AG04450 (cell line): Measurements from ENCODE around the gene ADAT1. TPM values are rescaled to one million over a fixed set of nuclear protein-coding genes. Genes with fewer than 3 reads are reported as not detected.

Experiments
- CTCF ChIA-PET: fragments of 300-600, 350-600 bp; formaldehyde crosslinking; extraction: SDS; loops from one replicate; lab custom pipeline; 2022; ENCODE audit warnings: antibody characterized with exemption, inconsistent platforms; lab: Charles Lee
- POLR2A ChIA-PET: fragments of 350-600 bp; formaldehyde crosslinking; extraction: SDS; loops from one replicate; lab custom pipeline; 2021; ENCODE audit warnings: antibody characterized with exemption, inconsistent platforms; lab: Yijun Ruan, JAX
- DNase-seq: peaks from one replicate; pipeline ENCODE4 v3.0.0-alpha.2; 2011; ENCODE audit warnings: low read depth, low spot score
- H3K27ac ChIP-seq: one replicate; pipeline ENCODE4 v1.5.1; 2012; ENCODE audit warnings: low read depth, low read length, control low read depth
- H3K27me3 ChIP-seq: one replicate; pipeline ENCODE4 v1.6.0; 2012; ENCODE audit warnings: low read length; ENCODE audit not compliant: control insufficient read depth, insufficient read depth
- H3K4me3 ChIP-seq: 2 replicates; pipeline ENCODE4 v1.5.1; 2011; ENCODE audit warnings: mild to moderate bottlenecking, low read depth, low read length, control low read depth
- H3K9me3 ChIP-seq: 2 replicates; pipeline ENCODE4 v1.5.1; 2012; ENCODE audit warnings: low read length; ENCODE audit not compliant: control insufficient read depth, insufficient read depth
- polyA plus RNA-seq: library from polyadenylated mRNA; depleted of rRNA; stranded (reverse); fragments of >200 nt; gene quantifications from 2 replicates; pipeline ENCODE4 v1.2.3, GENCODE V29; 2011
- TF ChIP-seq, protein P1 (sequence below): IDR thresholded peaks from 2 replicates; pipeline ENCODE4 v1.5.1; 2011; ENCODE audit warnings: low read depth, low read length, control low read depth, inconsistent platforms

Gene ADAT1
- polyA plus RNA-seq, 1 experiment, result 32.5 TPM

DNA sequence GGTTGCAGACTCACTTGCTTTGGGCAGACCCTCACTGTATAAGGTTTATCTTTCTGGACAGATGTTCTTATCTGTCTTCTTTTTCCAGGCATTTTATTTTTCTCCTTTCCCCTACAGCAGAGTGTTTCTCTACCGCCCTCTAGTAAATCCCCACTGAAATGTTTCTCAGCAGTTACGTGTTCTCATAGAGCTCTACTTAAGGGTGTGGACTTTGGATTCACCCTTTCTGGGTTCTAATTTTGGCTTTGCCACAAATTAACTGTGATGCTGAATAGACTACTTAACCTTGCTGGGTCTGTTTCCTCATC is 2.0 kb downstream of the ADAT1 start:
- CTCF ChIA-PET, result interaction anchor here (0.6 to 4.0 kb wide), 21 partner anchors 9 to 425 kb away, joined by 3 to 34 read pairs (median 6); partner anchors contain the start of genes KARS1, TERF2IP and TMEM170A
- no peak for DNase-seq
- H3K4me3 ChIP-seq, result no peak overlapping the region
- H3K27me3 ChIP-seq, result no peaks in the 10 kb centered on the region
- H3K27ac ChIP-seq, result no peak overlapping the region
- no peaks in the 10 kb centered on the region; the same call in 1 of the 2 replicates for H3K9me3 ChIP-seq
- POLR2A ChIA-PET, result no interaction called here
- TF ChIP-seq, protein P1, sequence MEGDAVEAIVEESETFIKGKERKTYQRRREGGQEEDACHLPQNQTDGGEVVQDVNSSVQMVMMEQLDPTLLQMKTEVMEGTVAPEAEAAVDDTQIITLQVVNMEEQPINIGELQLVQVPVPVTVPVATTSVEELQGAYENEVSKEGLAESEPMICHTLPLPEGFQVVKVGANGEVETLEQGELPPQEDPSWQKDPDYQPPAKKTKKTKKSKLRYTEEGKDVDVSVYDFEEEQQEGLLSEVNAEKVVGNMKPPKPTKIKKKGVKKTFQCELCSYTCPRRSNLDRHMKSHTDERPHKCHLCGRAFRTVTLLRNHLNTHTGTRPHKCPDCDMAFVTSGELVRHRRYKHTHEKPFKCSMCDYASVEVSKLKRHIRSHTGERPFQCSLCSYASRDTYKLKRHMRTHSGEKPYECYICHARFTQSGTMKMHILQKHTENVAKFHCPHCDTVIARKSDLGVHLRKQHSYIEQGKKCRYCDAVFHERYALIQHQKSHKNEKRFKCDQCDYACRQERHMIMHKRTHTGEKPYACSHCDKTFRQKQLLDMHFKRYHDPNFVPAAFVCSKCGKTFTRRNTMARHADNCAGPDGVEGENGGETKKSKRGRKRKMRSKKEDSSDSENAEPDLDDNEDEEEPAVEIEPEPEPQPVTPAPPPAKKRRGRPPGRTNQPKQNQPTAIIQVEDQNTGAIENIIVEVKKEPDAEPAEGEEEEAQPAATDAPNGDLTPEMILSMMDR, result peak; percentile 75

DNA sequence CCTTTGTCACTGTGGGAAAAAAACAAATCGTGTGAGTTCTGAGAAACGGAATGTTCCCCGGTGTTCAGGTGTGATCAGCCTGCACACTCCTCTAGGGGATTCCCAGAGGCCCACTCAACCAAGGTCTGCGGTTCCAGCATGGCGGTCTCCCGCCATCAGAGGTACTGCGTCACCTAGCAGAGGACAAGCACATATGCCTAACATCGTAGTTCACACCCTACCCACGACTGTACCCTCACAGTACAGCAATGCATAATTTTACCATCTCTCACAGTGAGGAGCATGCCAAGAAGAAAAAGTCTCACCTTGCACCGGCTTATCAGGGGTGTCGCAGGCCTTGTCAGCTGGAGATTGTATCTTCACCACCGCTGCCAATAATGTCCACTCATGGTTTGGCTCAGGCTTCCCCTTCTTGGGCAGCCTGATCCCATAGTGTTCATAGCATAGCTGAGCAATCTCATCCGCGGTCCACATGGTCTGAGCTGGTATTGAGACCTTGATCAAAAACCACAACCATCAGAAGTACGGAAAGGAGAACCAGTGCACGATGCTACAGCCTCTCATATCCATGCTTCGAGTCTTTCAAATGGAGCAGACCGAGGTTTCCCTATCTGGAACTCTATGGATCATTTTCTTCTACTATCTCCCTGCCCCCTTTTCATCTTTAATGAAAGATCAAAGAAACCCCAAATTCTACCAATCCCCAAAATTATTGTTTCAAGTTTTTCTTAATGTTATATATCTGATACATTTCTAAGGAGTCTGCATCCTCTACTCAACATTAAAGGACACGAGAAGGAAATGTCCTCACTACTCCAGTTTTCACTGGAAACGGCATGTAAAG is 2.5 kb downstream of the ADAT1 start:
- no peak overlapping the region for H3K27ac ChIP-seq
- no peak overlapping the region for H3K4me3 ChIP-seq
- H3K27me3 ChIP-seq, result no peaks in the 10 kb centered on the region
- CTCF ChIA-PET, result interaction anchor here (0.5 to 4.0 kb wide), 10 partner anchors 10 to 837 kb away, joined by 3 to 34 read pairs (median 6); no protein-coding TSS in a partner anchor
- POLR2A ChIA-PET, result no interaction called here
- no peak for DNase-seq
- TF ChIP-seq, protein P1, result no peak
- no peaks in the 10 kb centered on the region; the same call in 1 of the 2 replicates for H3K9me3 ChIP-seq

DNA sequence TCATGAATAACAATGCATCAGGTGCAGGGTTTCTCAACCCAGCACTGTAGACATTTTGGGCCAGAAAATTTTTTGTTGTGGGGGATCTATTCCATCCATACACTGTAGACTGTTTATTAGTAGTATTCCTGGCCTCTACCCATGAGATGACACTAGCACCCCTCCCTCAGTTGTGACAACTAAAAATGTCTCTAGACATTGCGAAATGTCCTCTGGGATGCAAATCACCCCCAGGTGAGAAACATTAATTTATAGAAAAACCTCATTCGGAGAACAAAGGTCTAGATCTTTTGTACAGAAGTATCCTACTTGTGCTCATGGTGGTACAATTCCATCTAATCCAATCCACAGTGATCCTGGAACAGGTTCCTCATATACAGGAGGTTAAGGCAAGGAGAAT is 4.3 kb downstream of the ADAT1 start:
- H3K27ac ChIP-seq, result no peak overlapping the region
- no peak overlapping the region for H3K4me3 ChIP-seq
- POLR2A ChIA-PET, result no interaction called here
- H3K27me3 ChIP-seq, result no peaks in the 10 kb centered on the region
- no peaks in the 10 kb centered on the region; the same call in 1 of the 2 replicates for H3K9me3 ChIP-seq
- CTCF ChIA-PET, result interaction anchor here (1.0 to 3.1 kb wide), 3 partner anchors 101 to 154 kb away, joined by 3 to 19 read pairs (median 4); no protein-coding TSS in a partner anchor
- no peak for DNase-seq
- TF ChIP-seq, protein P1, result no peak

DNA sequence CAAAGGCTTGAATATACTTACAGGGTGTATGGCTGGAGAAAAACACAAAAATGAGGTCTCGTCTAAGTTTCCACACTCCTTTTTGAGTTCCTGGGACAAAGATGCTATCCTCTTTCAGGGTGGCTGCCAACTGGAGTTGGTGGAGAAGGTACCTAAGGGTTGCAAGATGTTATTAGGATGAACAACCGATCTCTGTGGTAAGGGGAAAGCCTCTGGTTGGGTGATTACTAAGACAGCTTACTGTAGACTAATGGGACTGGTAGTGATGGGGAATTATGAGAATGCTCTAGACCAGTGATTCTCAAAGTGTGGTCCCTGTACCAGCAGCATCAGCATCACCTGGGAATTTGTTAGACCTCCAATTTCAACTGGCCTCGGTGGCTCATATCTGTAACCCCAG is 6.0 kb downstream of the ADAT1 start:
- Histone ChIP-seq H3K27ac (no peak overlapping the region), H3K27me3 (no peaks in the 10 kb centered on the region), H3K4me3 (no peak overlapping the region), H3K9me3 (no peaks in the 10 kb centered on the region)
- ChIA-PET CTCF (interaction anchor here (1.7 to 3.1 kb wide), 2 partner anchors 147 to 152 kb away, joined by 4 to 19 read pairs; no protein-coding TSS in a partner anchor), POLR2A (no interaction called here)
- TF ChIP-seq, protein P1, result no peak
- DNase-seq, result no peak

DNA sequence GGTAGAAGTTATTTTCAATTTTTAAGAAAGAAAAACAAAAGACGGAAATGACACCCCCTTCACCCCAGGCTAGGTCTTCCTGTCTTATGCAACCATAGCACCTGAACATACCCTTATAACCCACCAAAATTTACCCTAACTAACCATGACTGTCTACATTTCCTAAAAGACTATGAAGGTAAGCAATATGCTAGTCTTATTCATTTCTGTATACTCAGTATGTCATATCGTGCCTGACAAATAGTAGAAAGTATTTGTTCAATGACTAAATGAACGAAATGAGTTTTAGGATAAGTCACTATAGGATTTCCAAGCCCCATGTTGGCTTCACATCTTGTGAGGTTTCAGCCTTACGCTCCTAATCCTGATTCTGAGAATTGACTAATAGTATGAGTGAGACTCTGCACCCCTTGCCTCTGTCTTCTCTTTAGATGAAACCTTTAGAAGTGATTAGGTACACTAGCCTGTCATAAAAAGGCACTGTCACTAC is 6.5 kb downstream of the ADAT1 start:
- no peak overlapping the region for H3K4me3 ChIP-seq
- DNase-seq, result no peak
- H3K9me3 ChIP-seq, result no peaks in the 10 kb centered on the region
- ChIA-PET CTCF (interaction anchor here (0.6 to 2.1 kb wide), 3 partner anchors 147 to 186 kb away, joined by 4 to 10 read pairs (median 4); no protein-coding TSS in a partner anchor), POLR2A (no interaction called here)
- H3K27me3 ChIP-seq, result no peaks in the 10 kb centered on the region
- no peak overlapping the region for H3K27ac ChIP-seq
- TF ChIP-seq, protein P1, result no peak
